MCF 10A (cell line): ENCODE results near the gene CNPY4. TPM values are rescaled to one million over a fixed set of nuclear protein-coding genes. Genes with fewer than 3 reads are reported as not detected.

Source experiments
- BruUV-seq: library from RNA; stranded (reverse); fragments of 400-500 nt; replicated peaks from 2 replicates; lab custom pipeline; 2021; lab: Mats Ljungman, UMichigan
- CTCF ChIA-PET: fragments of 300-600 bp; sonication (Branson Sonifier 250); formaldehyde crosslinking; extraction: SDS; loops from one replicate; lab custom pipeline; 2021; ENCODE audit warnings: antibody characterized with exemption, inconsistent platforms; lab: Yijun Ruan, JAX
- POLR2A ChIA-PET: fragments of 300-600, 350-650 bp; sonication (Branson Sonifier 250); formaldehyde crosslinking; extraction: SDS; loops from one replicate; lab custom pipeline; 2020; ENCODE audit warnings: antibody characterized with exemption, inconsistent platforms; lab: Yijun Ruan, JAX
- DNase-seq: peaks from one replicate; pipeline ENCODE4 v3.0.0-alpha.2; 2018; ENCODE audit not compliant: unreplicated experiment
- H3K27ac Mint-ChIP-seq: one replicate; pipeline ENCODE4 v1.8.0; 2022; ENCODE audit warnings: mild to moderate bottlenecking, low read depth, mixed read lengths; ENCODE audit not compliant: unreplicated experiment
- H3K27me3 Mint-ChIP-seq: one replicate; pipeline ENCODE4 v1.8.0; 2022; ENCODE audit warnings: mixed read lengths; ENCODE audit not compliant: insufficient read depth, unreplicated experiment
- H3K36me3 Mint-ChIP-seq: one replicate; pipeline ENCODE4 v1.8.0; 2022; ENCODE audit warnings: mild to moderate bottlenecking, moderate library complexity, mixed read lengths; ENCODE audit not compliant: insufficient read depth, unreplicated experiment
- H3K4me1 Mint-ChIP-seq: one replicate; pipeline ENCODE4 v1.8.0; 2022; ENCODE audit warnings: mixed read lengths; ENCODE audit not compliant: insufficient read depth, unreplicated experiment
- H3K4me3 Mint-ChIP-seq: one replicate; pipeline ENCODE4 v1.8.0; 2022; ENCODE audit warnings: mild to moderate bottlenecking, moderate library complexity, mixed read lengths; ENCODE audit not compliant: unreplicated experiment
- H3K9me3 Mint-ChIP-seq: one replicate; pipeline ENCODE4 v1.8.0; 2022; ENCODE audit warnings: mixed read lengths; ENCODE audit not compliant: unreplicated experiment
- CTCF ChIP-seq: fragments of 200-600 bp; IDR thresholded peaks from one replicate; pipeline ENCODE4 v1.8.0; 2022; ENCODE audit warnings: antibody characterized with exemption, mild to moderate bottlenecking; ENCODE audit not compliant: unreplicated experiment
- intact Hi-C: fragments of 100-400 bp; cut with micrococcal nuclease; formaldehyde crosslinking; loops from 2 replicates; pipeline ENCODE4 v1.14.1; 2022
- total RNA-seq: library from RNA; stranded (reverse); gene quantifications from 2 replicates; pipeline ENCODE4 v1.2.3, GENCODE V29; 2022

The CNPY4 gene
- total RNA-seq, 1 experiment from 2014 or later = 2.9 TPM

DNA sequence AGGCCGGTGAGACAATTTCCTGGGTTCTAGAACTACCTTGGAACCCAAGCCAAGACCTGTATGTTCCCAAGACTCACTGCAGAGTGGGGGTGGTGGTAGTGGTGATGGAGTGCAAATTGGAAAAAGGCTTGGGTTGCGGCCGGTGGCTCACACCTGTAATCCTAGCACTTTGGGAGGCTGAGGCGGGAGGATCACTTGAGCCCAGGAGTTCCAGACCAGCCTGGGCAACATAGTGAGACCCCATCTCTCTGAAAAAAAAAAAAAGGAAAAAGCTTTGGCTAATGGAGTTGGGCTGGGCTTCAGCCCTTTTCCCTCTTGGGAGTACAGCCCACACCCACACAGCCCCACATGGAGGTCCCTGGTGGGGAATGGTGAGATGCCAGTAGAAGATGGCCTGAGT lies 13.9 kb upstream of the CNPY4 start:
- no peak for DNase-seq
- Mint-ChIP-seq H3K27me3 (no peaks in the 10 kb centered on the region), H3K9me3 (no peaks in the 10 kb centered on the region), H3K36me3 (peaks cover 51% of the 10 kb centered on the region), H3K27ac (no peak overlapping the region), H3K4me1 (peaks cover 4% of the 10 kb centered on the region), H3K4me3 (no peak overlapping the region)
- TF ChIP-seq CTCF = no peak
- intact Hi-C loops = no loop called here
- no TSS peak for BruUV-seq
- POLR2A ChIA-PET = interaction anchor here (0.8 to 5.8 kb wide), 3 partner anchors 9 to 21 kb away, joined by 3 to 45 read pairs (median 3); partner anchors contain the start of genes COPS6 and MBLAC1
- CTCF ChIA-PET = interaction anchor here (0.7 to 1.0 kb wide), 2 partner anchors 21 to 980 kb away, joined by 3 to 4 read pairs; partner anchors contain the start of genes MBLAC1 and TRIM56

- intact Hi-C loops = no loop called here
- Mint-ChIP-seq H3K27ac (no peak overlapping the region), H3K9me3 (no peaks in the 10 kb centered on the region), H3K27me3 (no peaks in the 10 kb centered on the region), H3K36me3 (peaks cover 52% of the 10 kb centered on the region), H3K4me1 (peaks cover 4% of the 10 kb centered on the region), H3K4me3 (no peak overlapping the region)
- no peak for TF ChIP-seq CTCF
- CTCF ChIA-PET = interaction anchor here (0.6 kb wide), 1 partner anchor 13 kb away, joined by 3 read pairs; no protein-coding TSS in a partner anchor
- no peak for DNase-seq
- no TSS peak for BruUV-seq
- POLR2A ChIA-PET = interaction anchor here (0.6 kb wide), 1 partner anchor 1213 kb away, joined by 3 read pairs; no protein-coding TSS in a partner anchor
Measured at GRCh38 chr7:100106633-100107032, 12.8 kb upstream of the CNPY4 start.

DNA sequence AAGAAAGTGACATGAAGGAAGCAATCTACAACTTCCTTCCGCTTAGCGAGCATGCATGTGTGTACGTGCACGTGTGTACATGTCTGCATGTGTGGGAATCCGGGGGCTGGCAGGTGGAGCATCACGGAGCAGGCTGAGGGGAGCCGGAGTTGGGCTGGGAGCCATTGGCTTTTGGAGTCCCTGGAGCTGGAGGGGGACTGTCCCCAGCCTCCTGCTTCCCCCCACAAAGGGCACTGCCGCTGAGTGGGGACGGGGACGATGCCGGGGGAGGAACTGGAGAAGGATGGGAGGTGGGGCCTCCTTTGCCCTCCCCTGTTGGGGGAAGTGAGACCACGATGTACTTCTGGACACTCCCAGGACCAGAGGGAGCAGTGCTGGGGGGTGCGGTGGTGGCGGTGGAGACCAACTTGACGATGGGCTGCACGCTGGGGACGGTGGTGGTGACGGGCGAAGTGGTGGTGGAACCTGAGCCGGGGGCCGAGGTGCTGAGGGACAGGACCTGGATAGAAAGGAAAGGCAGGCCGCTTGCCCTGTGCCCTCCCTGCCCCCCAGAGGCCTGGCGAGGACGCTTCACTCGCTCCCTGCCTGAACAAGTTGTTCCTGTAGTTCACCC lies 12.2 kb upstream of the CNPY4 start:
- H3K36me3 Mint-ChIP-seq = peaks cover 58% of the 10 kb centered on the region

More for the DNA sequence above, 12.2 kb upstream of the CNPY4 start:
- ChIA-PET POLR2A (interaction anchor here (0.6 kb wide), 1 partner anchor 1213 kb away, joined by 3 read pairs; no protein-coding TSS in a partner anchor), CTCF (interaction anchor here (0.6 kb wide), 2 partner anchors 13 to 35 kb away, joined by 3 to 4 read pairs; no protein-coding TSS in a partner anchor)
- no peak for TF ChIP-seq CTCF
- Mint-ChIP-seq H3K4me3 (no peak overlapping the region), H3K27ac (no peak overlapping the region), H3K27me3 (no peaks in the 10 kb centered on the region), H3K4me1 (peaks cover 4% of the 10 kb centered on the region), H3K9me3 (no peaks in the 10 kb centered on the region)
- intact Hi-C loops = no loop called here
- TSS peak; percentile 83 for BruUV-seq
- DNase-seq = no peak
